Keratinocyte (primary cell): ENCODE measurements around the gene DNM2. TPM values are rescaled to one million over a fixed set of nuclear protein-coding genes. Genes with fewer than 3 reads are reported as not detected.

Experiments
- DNase-seq: peaks from one replicate; pipeline ENCODE4 v3.0.0-alpha.2; 2011; ENCODE audit warnings: low read depth, missing footprints, low spot score
- FAIRE-seq: peaks from 2 replicates; lab custom pipeline; 2011; peaks lifted over from hg19 to GRCh38; lab: Jason Lieb, UNC
- H2AFZ ChIP-seq: 2 replicates; pipeline ENCODE4 v1.6.0; 2012; ENCODE audit warnings: low read length, control low read depth, inconsistent platforms; ENCODE audit not compliant: control insufficient read depth
- H3K27ac ChIP-seq: 2 replicates; pipeline ENCODE4 v1.5.1; 2011; ENCODE audit warnings: low read length; ENCODE audit not compliant: control insufficient read depth, insufficient read depth
- H3K27me3 ChIP-seq: 3 replicates; pipeline ENCODE4 v1.6.0; 2011; ENCODE audit warnings: low read length; ENCODE audit not compliant: control insufficient read depth, insufficient read depth; ENCODE audit errors: extremely low read depth
- H3K36me3 ChIP-seq, 2 experiments: 2 replicates in 1 of 2; 3 replicates in 1 of 2; pipeline ENCODE4 v1.5.1; 2011; ENCODE audit warnings: low read length in 2 of 2, mild to moderate bottlenecking in 1 of 2; ENCODE audit not compliant: control insufficient read depth in 2 of 2, insufficient read depth in 2 of 2; ENCODE audit errors: extremely low read depth in 1 of 2
- H3K4me1 ChIP-seq: 3 replicates; pipeline ENCODE4 v1.5.1; 2011; ENCODE audit warnings: low read length; ENCODE audit not compliant: control insufficient read depth, insufficient read depth; ENCODE audit errors: extremely low read depth
- H3K4me2 ChIP-seq: 3 replicates; pipeline ENCODE4 v1.6.0; 2011; ENCODE audit warnings: low read depth, low read length; ENCODE audit not compliant: control insufficient read depth, insufficient read depth; ENCODE audit errors: extremely low read depth
- H3K4me3 ChIP-seq, 3 experiments: fragments of 200-600 bp in 1 of 3; sonication (generic) in 1 of 3; 2 replicates in 2 of 3; 3 replicates in 1 of 3; pipeline ENCODE4 v1.5.1; 2011 to 2016; ENCODE audit warnings: low read length in 3 of 3, mild to moderate bottlenecking in 3 of 3, control low read depth in 2 of 3, inconsistent platforms in 1 of 3, low read depth in 1 of 3, mixed read lengths in 1 of 3, mixed run types in 1 of 3, moderate library complexity in 1 of 3; ENCODE audit not compliant: control insufficient read depth in 2 of 3, insufficient read depth in 2 of 3; ENCODE audit errors: extremely low read depth in 1 of 3
- H3K79me2 ChIP-seq: 2 replicates; pipeline ENCODE4 v1.6.0; 2012; ENCODE audit warnings: low read length; ENCODE audit not compliant: control insufficient read depth, insufficient read depth
- H3K9ac ChIP-seq: 3 replicates; pipeline ENCODE4 v1.6.0; 2011; ENCODE audit warnings: low read length; ENCODE audit not compliant: control insufficient read depth, insufficient read depth; ENCODE audit errors: extremely low read depth
- H3K9me1 ChIP-seq: 3 replicates; pipeline ENCODE4 v1.6.0; 2011; ENCODE audit warnings: low read length; ENCODE audit not compliant: control insufficient read depth, insufficient read depth; ENCODE audit errors: extremely low read depth
- H3K9me3 ChIP-seq: 2 replicates; pipeline ENCODE4 v1.5.1; 2012; ENCODE audit warnings: low read depth, low read length; ENCODE audit not compliant: control insufficient read depth
- H4K20me1 ChIP-seq: 3 replicates; pipeline ENCODE4 v1.6.0; 2011; ENCODE audit warnings: low read length; ENCODE audit not compliant: control insufficient read depth, insufficient read depth; ENCODE audit errors: extremely low read depth
- CTCF ChIP-seq, 3 experiments: IDR thresholded peaks in 1 of 3; conservative IDR thresholded peaks in 1 of 3; optimal IDR thresholded peaks in 1 of 3; 2 replicates in 2 of 3; 3 replicates in 1 of 3; pipeline versions ENCODE3 to v1.5.1; 2011; ENCODE audit warnings: low read length in 3 of 3, mild to moderate bottlenecking in 3 of 3, moderate library complexity in 2 of 3, control low read depth in 1 of 3, inconsistent platforms in 1 of 3; ENCODE audit not compliant: insufficient read depth in 2 of 3; ENCODE audit errors: extremely low read depth in 1 of 3
- EZH2 ChIP-seq: IDR thresholded peaks from one replicate; pipeline ENCODE4 v1.6.1; 2012; ENCODE audit warnings: inconsistent platforms, mild to moderate bottlenecking, low read length, moderate library complexity
- dilution Hi-C: fragments of 300-500 bp; cut with MboI; formaldehyde crosslinking; loops from one replicate; pipeline ENCODE4 v1.7.0; 2020; ENCODE audit warnings: low sequenced_read_pairs; ENCODE audit not compliant: extremely low pct_ligation_motif_present
- polyA plus RNA-seq, 5 experiments: library from polyadenylated mRNA; depleted of rRNA in 3 of 5; stranded (reverse) in 3 of 5; stranded (forward) in 1 of 5; unstranded in 1 of 5; fragments of >200 nt; gene quantifications; 1 replicate in 1 of 5; 2 replicates in 3 of 5; 3 replicates in 1 of 5; pipeline versions ENCODE4 v1.2.1 to v1.2.3, GENCODE V29; 2011 to 2012; ENCODE audit warnings: missing spikeins in 2 of 5, low read depth in 1 of 5, low replicate concordance in 1 of 5

DNM2 gene
- polyA plus RNA-seq, 1 donor (not counting 4 experiments of a cell fraction or from before 2014, with no cell fraction given): 60.1 TPM

- Histone ChIP-seq H3K27ac (no peak overlapping the region), H3K9ac (no peak overlapping the region)
- TF ChIP-seq EZH2 (no peak), CTCF (optimal IDR thresholded peaks at IDR 0.05 in 1 of 3, IDR thresholded peaks at IDR 0.05 in 1 of 3, conservative IDR thresholded peaks at IDR 0.05 in 1 of 3; ENCODE audit: extremely low read depth in 1 of 3, insufficient read depth in 2 of 3, low read length in 3 of 3) (no peak)
These were observed 94.3 kb downstream of the DNM2 start for GRCh38 chr19:10812196-10812595.

GRCh38 chr19:10812902-10813404 lies 95.1 kb downstream of the DNM2 start:
- Histone ChIP-seq H3K36me3 (peaks cover 11 to 18% of the 10 kb centered on the region in 2 experiments), H3K27me3 (no peaks in the 10 kb centered on the region), H3K4me2 (no peak overlapping the region)

More at GRCh38 chr19:10812196-10812595, 94.3 kb downstream of the DNM2 start:
- H3K9me1 ChIP-seq: no peaks in the 10 kb centered on the region
- H3K4me1 ChIP-seq: peaks cover 15% of the 10 kb centered on the region
- DNase-seq: no peak
- dilution Hi-C loops: no loop called here
- no peaks in the 10 kb centered on the region for H3K79me2 ChIP-seq
- no peak overlapping the region for H2AFZ ChIP-seq
- H3K4me2 ChIP-seq: no peak overlapping the region
- no peak for FAIRE-seq
- no peaks in the 10 kb centered on the region for H3K27me3 ChIP-seq
- peaks cover 2% of the 10 kb centered on the region for H4K20me1 ChIP-seq
- no peak overlapping the region for H3K4me3 ChIP-seq
- peaks cover 11 to 16% of the 10 kb centered on the region in 2 experiments for H3K36me3 ChIP-seq
- H3K9me3 ChIP-seq: no peaks in the 10 kb centered on the region

More at GRCh38 chr19:10812902-10813404, 95.1 kb downstream of the DNM2 start:
- no peaks in the 10 kb centered on the region for H3K9me3 ChIP-seq
- H4K20me1 ChIP-seq: peaks cover 2% of the 10 kb centered on the region
- no peak overlapping the region for H2AFZ ChIP-seq
- H3K9me1 ChIP-seq: no peaks in the 10 kb centered on the region
- H3K9ac ChIP-seq: no peak overlapping the region
- H3K27ac ChIP-seq: no peak overlapping the region
- no peak for DNase-seq
- dilution Hi-C loops: no loop called here
- FAIRE-seq: no peak
- TF ChIP-seq CTCF (optimal IDR thresholded peaks at IDR 0.05 in 1 of 3, IDR thresholded peaks at IDR 0.05 in 1 of 3, conservative IDR thresholded peaks at IDR 0.05 in 1 of 3; ENCODE audit: extremely low read depth in 1 of 3, insufficient read depth in 2 of 3, low read length in 3 of 3): no peak
- no peak for TF ChIP-seq EZH2
- peaks cover 15% of the 10 kb centered on the region for H3K4me1 ChIP-seq
- H3K4me3 ChIP-seq: no peak overlapping the region
- no peaks in the 10 kb centered on the region for H3K79me2 ChIP-seq
